H1 (cell line): Measurements from ENCODE around the gene HS6ST3.

Experiments
- EGR1 ChIP-seq: IDR thresholded peaks from 2 replicates; pipeline ENCODE4 v1.6.1; 2011; ENCODE audit warnings: low read depth, low read length, borderline replicate concordance
- GABPA ChIP-seq: IDR thresholded peaks from 2 replicates; pipeline ENCODE4 v1.6.1; 2011; ENCODE audit warnings: mild to moderate bottlenecking, low read length, moderate library complexity, borderline replicate concordance; ENCODE audit not compliant: insufficient read depth
- JUN ChIP-seq: IDR thresholded peaks from 2 replicates; pipeline ENCODE4 v1.6.1; 2011; ENCODE audit warnings: low read depth, mild to moderate bottlenecking, improper control_type of control experiment, low read length
- RBBP5 ChIP-seq: IDR thresholded peaks from 2 replicates; pipeline ENCODE4 v1.7.1; 2012; ENCODE audit warnings: low read depth, mild to moderate bottlenecking, inconsistent platforms, low read length, moderate library complexity, borderline replicate concordance

DNA sequence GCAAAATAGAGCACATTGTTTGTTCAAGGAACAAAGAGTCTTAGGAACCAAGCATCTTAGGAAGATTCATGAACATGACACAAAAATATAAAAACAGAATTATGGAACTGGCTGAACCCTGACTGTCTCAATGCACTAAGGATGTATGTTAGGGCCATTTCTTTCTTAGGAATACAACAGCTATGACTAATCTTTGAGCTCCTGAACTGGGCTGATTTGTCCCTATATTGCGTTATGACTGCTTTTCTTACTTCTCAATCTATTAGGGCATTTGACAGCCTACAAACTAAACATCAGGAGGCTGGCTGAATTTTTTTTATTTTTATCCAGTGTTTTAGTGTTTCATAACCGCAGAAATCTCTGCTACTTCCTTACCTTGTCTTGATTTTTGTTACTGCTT, 693.1 kb downstream of the HS6ST3 start:
- no peak for TF ChIP-seq RBBP5
- TF ChIP-seq JUN, result no peak
- no peak for TF ChIP-seq GABPA
- no peak for TF ChIP-seq EGR1
